ENCODE results near the gene TRPM2. TPM values are rescaled to one million over a fixed set of nuclear protein-coding genes. Genes with fewer than 3 reads are reported as not detected.

TRPM2 gene
- total and polyA plus RNA-seq, 2 of the 4 experiments (the other 2 are of a cell fraction) = not detected

- Histone ChIP-seq H3K27me3 (ENCODE audit: control insufficient read depth, insufficient read depth, low read length) (no peaks in the 10 kb centered on the region), H3K4me3 (ENCODE audit: insufficient read depth, low read depth, low read length) (no peak overlapping the region), H3K9ac (ENCODE audit: low read depth, low read length) (no peak overlapping the region), H4K20me1 (ENCODE audit: insufficient read depth, low read length) (peaks cover 6% of the 10 kb centered on the region), H2BK15ac (ENCODE audit: low read depth, low read length) (no peak overlapping the region), H2BK5ac (ENCODE audit: low read depth, low read length, poor library complexity, severe bottlenecking) (no peak overlapping the region), H3K79me1 (ENCODE audit: low read depth in 1 of 2, low read length in 2 of 2) (no peaks in the 10 kb centered on the region), H3K9me3 (ENCODE audit: control insufficient read depth, insufficient read depth, low read length) (no peaks in the 10 kb centered on the region), H4K5ac (ENCODE audit: low read depth, low read length) (no peak overlapping the region), H3K18ac (ENCODE audit: low read depth, low read length) (no peak overlapping the region), H2BK20ac (ENCODE audit: low read depth, low read length) (no peak overlapping the region), H3K14ac (replicated peaks; ENCODE audit: low read depth, low read length) (no peak overlapping the region), H3K56ac (ENCODE audit: extremely low read depth, insufficient read depth, low read length) (no peak overlapping the region), H3K4me2 (ENCODE audit: low read depth, low read length) (no peak overlapping the region), H3K4me1 (ENCODE audit: control insufficient read depth, insufficient read depth, low read length) (no peaks in the 10 kb centered on the region), H2AFZ (replicated peaks; ENCODE audit: low read length, poor library complexity) (no peak overlapping the region), H2BK120ac (ENCODE audit: low read depth, low read length) (no peak overlapping the region), H3K27ac (ENCODE audit: insufficient read depth, low read length) (no peak overlapping the region), H3K23ac (ENCODE audit: low read depth, low read length) (no peak overlapping the region), H4K8ac (ENCODE audit: low read depth in 2 of 2, low read length in 2 of 2) (no peak overlapping the region), H3K9me1 (ENCODE audit: insufficient read depth, low read length) (peaks cover 5% of the 10 kb centered on the region; the same call in 1 of the 2 replicates), H2AK9ac (replicated peaks; ENCODE audit: low read depth, low read length, poor library complexity) (no peak overlapping the region), H3K4ac (ENCODE audit: low read depth, low read length) (no peak overlapping the region), H4K91ac (ENCODE audit: insufficient read depth, low read depth, low read length) (no peak overlapping the region), H2AK5ac (ENCODE audit: low read depth, low read length) (no peak overlapping the region), H3K36me3 (ENCODE audit: control insufficient read depth, insufficient read depth, low read length) (peaks cover 78% of the 10 kb centered on the region)
- no peak for ATAC-seq (ENCODE audit: low read depth)
- in situ Hi-C loops (cut with MboI; ENCODE audit: low sequenced_read_pairs) = no loop called here
- intact Hi-C loops (cut with micrococcal nuclease) = no loop called here
- no TSS peak for BruUV-seq (replicated peaks)
- POLR2A ChIA-PET (ENCODE audit: unreplicated experiment) = no interaction called here
- TF ChIP-seq, protein P1, sequence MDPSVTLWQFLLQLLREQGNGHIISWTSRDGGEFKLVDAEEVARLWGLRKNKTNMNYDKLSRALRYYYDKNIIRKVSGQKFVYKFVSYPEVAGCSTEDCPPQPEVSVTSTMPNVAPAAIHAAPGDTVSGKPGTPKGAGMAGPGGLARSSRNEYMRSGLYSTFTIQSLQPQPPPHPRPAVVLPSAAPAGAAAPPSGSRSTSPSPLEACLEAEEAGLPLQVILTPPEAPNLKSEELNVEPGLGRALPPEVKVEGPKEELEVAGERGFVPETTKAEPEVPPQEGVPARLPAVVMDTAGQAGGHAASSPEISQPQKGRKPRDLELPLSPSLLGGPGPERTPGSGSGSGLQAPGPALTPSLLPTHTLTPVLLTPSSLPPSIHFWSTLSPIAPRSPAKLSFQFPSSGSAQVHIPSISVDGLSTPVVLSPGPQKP (IDR thresholded peaks at IDR 0.05; ENCODE audit: borderline replicate concordance, low read depth, low read length) = no peak
- no peak for TF ChIP-seq RCOR1 (IDR thresholded peaks at IDR 0.05; ENCODE audit: insufficient replicate concordance, low read length)
- TF ChIP-seq MAFK (IDR thresholded peaks at IDR 0.05; ENCODE audit: low read depth, low read length) = no peak
- no peak for TF ChIP-seq CEBPB (IDR thresholded peaks at IDR 0.05; ENCODE audit: low read depth, low read length)
- TF ChIP-seq, protein P2, sequence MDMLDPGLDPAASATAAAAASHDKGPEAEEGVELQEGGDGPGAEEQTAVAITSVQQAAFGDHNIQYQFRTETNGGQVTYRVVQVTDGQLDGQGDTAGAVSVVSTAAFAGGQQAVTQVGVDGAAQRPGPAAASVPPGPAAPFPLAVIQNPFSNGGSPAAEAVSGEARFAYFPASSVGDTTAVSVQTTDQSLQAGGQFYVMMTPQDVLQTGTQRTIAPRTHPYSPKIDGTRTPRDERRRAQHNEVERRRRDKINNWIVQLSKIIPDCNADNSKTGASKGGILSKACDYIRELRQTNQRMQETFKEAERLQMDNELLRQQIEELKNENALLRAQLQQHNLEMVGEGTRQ (IDR thresholded peaks at IDR 0.05; ENCODE audit: low read depth, low read length) = no peak
- TF ChIP-seq BHLHE40 (IDR thresholded peaks at IDR 0.05; ENCODE audit: low read depth, low read length) = no peak
- TF ChIP-seq RAD21 (IDR thresholded peaks at IDR 0.05; ENCODE audit: low read length) = no peak
- no peak for TF ChIP-seq CTCF (conservative IDR thresholded peaks at IDR 0.05; ENCODE audit: low read depth, low read length)
- no peak for TF ChIP-seq CHD1 (IDR thresholded peaks at IDR 0.05; ENCODE audit: low read depth, low read length)
- no peak for TF ChIP-seq MAZ (IDR thresholded peaks at IDR 0.05; ENCODE audit: borderline replicate concordance, low read depth, low read length)
- no peak for TF ChIP-seq SMC3 (IDR thresholded peaks at IDR 0.05; ENCODE audit: low read depth, low read length)
- no peak for TF ChIP-seq RFX5 (IDR thresholded peaks at IDR 0.05; ENCODE audit: low read depth, low read length)
- no peak for TF ChIP-seq MXI1 (IDR thresholded peaks at IDR 0.05; ENCODE audit: borderline replicate concordance, low read depth, low read length)
- DNase-seq = no peak
- 98% methylated on average over 7 of the region's 13 CpGs; no CpG with 5 or more reads in 1 of the 2 experiments for WGBS, 2 experiments (ENCODE audit: extremely low coverage in 2 of 2, insufficient read length in 1 of 2)
- dilution Hi-C loops (cut with HindIII; ENCODE audit: low sequenced_read_pairs, unreplicated experiment) = no loop called here
- CTCF ChIA-PET = no interaction called here
These were observed 32.6 kb upstream of the TRPM2 start for GRCh38 chr21:44320847-44321246.

Data from IMR-90 (cell line).